H1 (cell line): Measurements from ENCODE around the gene DRAM1. TPM values are rescaled to one million over a fixed set of nuclear protein-coding genes. Genes with fewer than 3 reads are reported as not detected.

Experiments used
- CTCF ChIA-PET: fragments of 300-600 bp; sonication (Branson Sonifier 250); formaldehyde crosslinking; loops from one replicate; lab custom pipeline; 2021; ENCODE audit not compliant: partially characterized antibody; lab: Charles Lee
- POLR2A ChIA-PET: fragments of 300-600 bp; sonication (Branson Sonifier 250); formaldehyde crosslinking; loops from one replicate; lab custom pipeline; 2021; ENCODE audit warnings: inconsistent platforms; ENCODE audit not compliant: partially characterized antibody; lab: Charles Lee
- DNase-seq, 2 experiments: peaks; one replicate each; pipeline versions ENCODE4 v3.0.0 to v3.0.0-alpha.2; 2010 to 2022; ENCODE audit warnings: low spot score in 2 of 2, low read depth in 1 of 2, mixed read lengths in 1 of 2
- FAIRE-seq: peaks from 2 replicates; lab custom pipeline; 2011; peaks lifted over from hg19 to GRCh38; lab: Jason Lieb, UNC
- H2AFZ ChIP-seq: 2 replicates; pipeline ENCODE4 v1.8.1; 2012; ENCODE audit warnings: low read length, inconsistent platforms
- H2AK5ac ChIP-seq: 2 replicates; pipeline ENCODE4 v1.6.1; 2013; ENCODE audit warnings: low read depth, low read length
- H2BK120ac ChIP-seq: replicated peaks from 2 replicates; pipeline ENCODE3; 2013; ENCODE audit warnings: low read depth, low read length, inconsistent platforms
- H2BK12ac ChIP-seq: 2 replicates; pipeline ENCODE4 v1.6.1; 2013; ENCODE audit warnings: low read depth, low read length
- H2BK15ac ChIP-seq: 2 replicates; pipeline ENCODE4 v1.6.1; 2013; ENCODE audit warnings: low read length
- H2BK20ac ChIP-seq: 2 replicates; pipeline ENCODE4 v1.6.1; 2013; ENCODE audit warnings: low read length
- H2BK5ac ChIP-seq: 2 replicates; pipeline ENCODE4 v1.6.1; 2013; ENCODE audit warnings: low read depth, low read length
- H3K14ac ChIP-seq: 2 replicates; pipeline ENCODE4 v1.6.1; 2013; ENCODE audit warnings: inconsistent platforms; ENCODE audit not compliant: insufficient read length
- H3K18ac ChIP-seq: 2 replicates; pipeline ENCODE4 v1.6.1; 2013; ENCODE audit warnings: low read length; ENCODE audit errors: extremely low read depth
- H3K23ac ChIP-seq: 2 replicates; pipeline ENCODE4 v1.6.1; 2013; ENCODE audit warnings: inconsistent platforms; ENCODE audit not compliant: insufficient read length
- H3K23me2 ChIP-seq: 2 replicates; pipeline ENCODE4 v1.6.1; 2013; ENCODE audit warnings: low read depth, low read length
- H3K27ac ChIP-seq: 2 replicates; pipeline ENCODE4 v1.6.1; 2011; ENCODE audit warnings: low read depth, low read length, inconsistent platforms
- H3K27me3 ChIP-seq, 4 experiments: replicated peaks in 1 of 4; 1 replicate in 1 of 4; 2 replicates in 3 of 4; pipeline versions ENCODE4 v1.6.1 to v1.8.1; 2011 to 2013; ENCODE audit warnings: low read length in 3 of 4, mild to moderate bottlenecking in 3 of 4, inconsistent platforms in 2 of 4, mixed read lengths in 2 of 4, moderate library complexity in 1 of 4; ENCODE audit not compliant: control insufficient read depth in 3 of 4, insufficient read depth in 3 of 4; ENCODE audit errors: extremely low read depth in 1 of 4
- H3K36me3 ChIP-seq, 4 experiments: 2 replicates each; pipeline versions ENCODE4 v1.6.1 to v1.8.1; 2011 to 2013; ENCODE audit warnings: mild to moderate bottlenecking in 4 of 4, low read length in 3 of 4, moderate library complexity in 2 of 4, control low read depth in 1 of 4, inconsistent platforms in 1 of 4; ENCODE audit not compliant: insufficient read depth in 4 of 4, control insufficient read depth in 2 of 4
- H3K4ac ChIP-seq: replicated peaks from 2 replicates; pipeline ENCODE3; 2013; ENCODE audit warnings: low read length, low read depth, mixed read lengths, inconsistent platforms; ENCODE audit not compliant: insufficient read length
- H3K4me1 ChIP-seq, 4 experiments: replicated peaks in 1 of 4; 1 replicate in 1 of 4; 2 replicates in 3 of 4; pipeline versions ENCODE4 v1.6.1 to v1.8.1; 2011 to 2013; ENCODE audit warnings: low read length in 3 of 4, inconsistent platforms in 2 of 4, mixed read lengths in 1 of 4; ENCODE audit not compliant: insufficient read depth in 4 of 4, control insufficient read depth in 3 of 4
- H3K4me2 ChIP-seq, 2 experiments: 2 replicates each; pipeline versions ENCODE4 v1.6.1 to v1.8.1; 2011 to 2013; ENCODE audit warnings: low read depth in 2 of 2, low read length in 2 of 2, control low read depth in 1 of 2, inconsistent platforms in 1 of 2, mild to moderate bottlenecking in 1 of 2; ENCODE audit not compliant: insufficient read depth in 1 of 2
- H3K4me3 ChIP-seq, 4 experiments: fragments of 200-600, 300-600 bp in 1 of 4; sonication (generic), shearing (Covaris generic), sonication (Bioruptor Twin) in 1 of 4; 2 replicates each; pipeline versions ENCODE4 v1.5.1 to v1.8.1; 2011 to 2016; ENCODE audit warnings: low read length in 4 of 4, low read depth in 3 of 4, control low read depth in 2 of 4, inconsistent platforms in 2 of 4, mild to moderate bottlenecking in 2 of 4, mixed read lengths in 1 of 4, moderate library complexity in 1 of 4; ENCODE audit not compliant: insufficient read depth in 2 of 4; ENCODE audit errors: extremely low read depth in 1 of 4
- H3K56ac ChIP-seq: replicated peaks from 2 replicates; pipeline ENCODE3; 2013; ENCODE audit warnings: low read depth, mild to moderate bottlenecking, mixed read lengths, low read length, inconsistent platforms; ENCODE audit not compliant: insufficient read length
- H3K79me1 ChIP-seq: 2 replicates; pipeline ENCODE4 v1.6.1; 2013; ENCODE audit warnings: low read depth, low read length, control low read depth
- H3K79me2 ChIP-seq, 2 experiments: 2 replicates each; pipeline versions ENCODE4 v1.6.1 to v1.8.1; 2012 to 2013; ENCODE audit warnings: low read length in 2 of 2, mild to moderate bottlenecking in 2 of 2, inconsistent platforms in 1 of 2; ENCODE audit not compliant: insufficient read depth in 2 of 2, control insufficient read depth in 1 of 2
- H3K9ac ChIP-seq, 4 experiments: replicated peaks in 1 of 4; 1 replicate in 1 of 4; 2 replicates in 3 of 4; pipeline versions ENCODE4 v1.6.1 to v1.8.1; 2011 to 2013; ENCODE audit warnings: low read depth in 3 of 4, low read length in 3 of 4, control low read depth in 2 of 4, mild to moderate bottlenecking in 2 of 4, moderate library complexity in 2 of 4, inconsistent platforms in 1 of 4; ENCODE audit errors: extremely low read depth in 1 of 4
- H3K9me3 ChIP-seq, 2 experiments: 2 replicates each; pipeline versions ENCODE4 v1.6.1 to v1.8.1; 2012 to 2013; ENCODE audit warnings: mild to moderate bottlenecking in 2 of 2, moderate library complexity in 2 of 2, control low read depth in 1 of 2, inconsistent platforms in 1 of 2, low read depth in 1 of 2, low read length in 1 of 2, mixed read lengths in 1 of 2; ENCODE audit not compliant: insufficient read depth in 2 of 2
- H4K20me1 ChIP-seq, 2 experiments: replicated peaks in 1 of 2; 2 replicates each; pipeline versions ENCODE3 to v1.8.1; 2011 to 2013; ENCODE audit warnings: inconsistent platforms in 2 of 2, low read length in 2 of 2, mild to moderate bottlenecking in 1 of 2; ENCODE audit not compliant: insufficient read depth in 2 of 2, control insufficient read depth in 1 of 2
- H4K5ac ChIP-seq: 2 replicates; pipeline ENCODE4 v1.6.1; 2013; ENCODE audit warnings: low read length, low read depth, mixed read lengths, inconsistent platforms; ENCODE audit not compliant: insufficient read length
- H4K8ac ChIP-seq: 2 replicates; pipeline ENCODE4 v1.8.0; 2013; ENCODE audit warnings: mild to moderate bottlenecking, moderate library complexity, low read length, inconsistent platforms; ENCODE audit not compliant: insufficient read depth; ENCODE audit errors: extremely low read depth
- H4K91ac ChIP-seq: replicated peaks from 2 replicates; pipeline ENCODE3; 2013; ENCODE audit warnings: low read length, mixed read lengths, inconsistent platforms; ENCODE audit not compliant: insufficient read length
- EZH2 ChIP-seq: fragments of 200-600 bp; sonication (generic); IDR thresholded peaks from 2 replicates; pipeline ENCODE4 v1.7.1; 2012; ENCODE audit warnings: low read depth, mild to moderate bottlenecking, moderate library complexity, low read length, inconsistent platforms; ENCODE audit not compliant: severe bottlenecking
- JUN ChIP-seq: IDR thresholded peaks from 2 replicates; pipeline ENCODE4 v1.6.1; 2011; ENCODE audit warnings: low read depth, mild to moderate bottlenecking, improper control_type of control experiment, low read length
- YY1 ChIP-seq: IDR thresholded peaks from 2 replicates; pipeline ENCODE4 v1.6.1; 2011; ENCODE audit warnings: low read depth, mild to moderate bottlenecking, low read length
- WGBS, 2 experiments: shearing (Covaris generic) in 1 of 2; methylation state at CpG; one replicate each; pipeline versions ENCODE4 v1.1.6 to v1.1.7; 2013 to 2015; ENCODE audit warnings: low lambda C conversion rate in 2 of 2, mixed read lengths in 2 of 2, inconsistent platforms in 1 of 2, low coverage in 1 of 2, missing lambda C conversion rate in 1 of 2; ENCODE audit not compliant: insufficient replicate concordance in 2 of 2, insufficient coverage in 1 of 2, insufficient read length in 1 of 2; ENCODE audit errors: extremely low coverage in 1 of 2, missing lambda C conversion rate in 1 of 2; 5-methylcytosine and 5-hydroxymethylcytosine counted together
- polyA plus RNA-seq, 7 experiments: library from polyadenylated mRNA; depleted of rRNA in 3 of 7; stranded (reverse) in 5 of 7; unstranded in 2 of 7; fragments of >200 nt in 5 of 7; fragments of 200-250 nt in 2 of 7; gene quantifications; 1 replicate in 5 of 7; 2 replicates in 1 of 7; 4 replicates in 1 of 7; pipeline versions ENCODE4 v1.2.1 to v1.2.3, GENCODE V29; 2011 to 2013; ENCODE audit warnings: missing spikeins in 2 of 7, mixed read lengths in 2 of 7
- total RNA-seq: library from RNA; stranded (reverse); fragmentation: NEBNext Ultra II Directional; extraction: Animal tissue kit (Norgen Biotek cat#: 25700); gene quantifications from 2 replicates; pipeline ENCODE4 v1.2.1, GENCODE V29; 2021

DRAM1 gene
- total and polyA plus RNA-seq, 2 of the 8 experiments (the other 6 are each of a cell fraction or from before 2014, with no cell fraction given), result 4.6 to 6.2 TPM

GRCh38 chr12:101963697-101964096 is 86.3 kb downstream of the DRAM1 start:
- ChIA-PET CTCF (interaction anchor here (0.5 kb wide), 1 partner anchor 67 kb away, joined by 3 read pairs; no protein-coding TSS in a partner anchor), POLR2A (no interaction called here)
- H4K5ac ChIP-seq, result no peak overlapping the region
- no peaks in the 10 kb centered on the region for H4K20me1 ChIP-seq
- no peak overlapping the region for H3K23ac ChIP-seq
- H3K79me2 ChIP-seq, result no peaks in the 10 kb centered on the region
- H3K4ac ChIP-seq, result no peak overlapping the region
- H3K4me2 ChIP-seq, result no peak overlapping the region
- no peaks in the 10 kb centered on the region for H3K27me3 ChIP-seq
- H2BK20ac ChIP-seq, result no peak overlapping the region
- H3K18ac ChIP-seq, result no peak overlapping the region
- no peak overlapping the region for H2BK120ac ChIP-seq
- H3K79me1 ChIP-seq, result no peaks in the 10 kb centered on the region
- no peak overlapping the region for H3K27ac ChIP-seq
- no peak overlapping the region for H3K4me3 ChIP-seq
- no peak overlapping the region for H3K14ac ChIP-seq
- no peak overlapping the region for H2BK5ac ChIP-seq
- DNase-seq (no peak), FAIRE-seq (no peak)
- no peak overlapping the region for H3K56ac ChIP-seq
- no peak overlapping the region for H2BK15ac ChIP-seq
- H4K8ac ChIP-seq, result no peak overlapping the region
- no peak overlapping the region for H2AFZ ChIP-seq
- no peak overlapping the region for H3K9ac ChIP-seq
- H2BK12ac ChIP-seq, result no peak overlapping the region
- H3K36me3 ChIP-seq, result no peaks in the 10 kb centered on the region
- no peaks in the 10 kb centered on the region for H3K4me1 ChIP-seq
- WGBS, 2 experiments, result 88% methylated on average over 1 of the region's 1 CpG; no CpG with 5 or more reads in 1 of the 2 experiments
- H3K9me3 ChIP-seq, result peaks cover 4 to 6% of the 10 kb centered on the region in 2 experiments; a peak in 1 of 4 replicates
- H4K91ac ChIP-seq, result no peak overlapping the region
- no peaks in the 10 kb centered on the region for H3K23me2 ChIP-seq
- H2AK5ac ChIP-seq, result no peak overlapping the region
- TF ChIP-seq JUN (no peak), EZH2 (no peak), YY1 (no peak)
